ENCODE data around the gene TRIM26. TPM values are rescaled to one million over a fixed set of nuclear protein-coding genes. Genes with fewer than 3 reads are reported as not detected.
"Not testable (repeated sequence)": the region's sequence is repeated elsewhere in the genome, so short reads cannot be mapped to it uniquely, and the experiment has no call there.

TRIM26 gene
- total and polyA plus RNA-seq, 12 donors = 18.4 to 49.6 (median 36.9) TPM

DNA sequence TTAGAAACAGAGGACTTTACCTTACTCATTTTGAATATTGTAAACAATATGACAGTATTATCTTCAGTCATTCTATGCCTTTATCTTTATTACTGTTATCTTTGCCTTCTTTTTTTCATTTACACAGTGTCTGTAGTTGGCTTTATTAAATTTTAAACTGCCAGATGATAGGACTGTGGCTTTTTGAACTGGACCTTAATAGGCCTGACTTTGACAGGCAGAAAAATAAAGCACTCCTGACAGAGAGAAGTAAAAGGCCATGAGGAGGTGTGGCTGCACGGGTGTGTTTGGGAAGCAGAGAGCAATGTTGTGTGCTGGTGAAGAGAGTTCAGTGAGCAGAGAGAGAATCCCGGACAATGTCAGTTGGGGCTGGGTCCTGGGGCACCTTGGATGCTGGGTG is 69.4 kb downstream of the TRIM26 start:
- no peak for TF ChIP-seq POLR2A (IDR thresholded peaks at IDR 0.05)
- TF ChIP-seq, protein P1, sequence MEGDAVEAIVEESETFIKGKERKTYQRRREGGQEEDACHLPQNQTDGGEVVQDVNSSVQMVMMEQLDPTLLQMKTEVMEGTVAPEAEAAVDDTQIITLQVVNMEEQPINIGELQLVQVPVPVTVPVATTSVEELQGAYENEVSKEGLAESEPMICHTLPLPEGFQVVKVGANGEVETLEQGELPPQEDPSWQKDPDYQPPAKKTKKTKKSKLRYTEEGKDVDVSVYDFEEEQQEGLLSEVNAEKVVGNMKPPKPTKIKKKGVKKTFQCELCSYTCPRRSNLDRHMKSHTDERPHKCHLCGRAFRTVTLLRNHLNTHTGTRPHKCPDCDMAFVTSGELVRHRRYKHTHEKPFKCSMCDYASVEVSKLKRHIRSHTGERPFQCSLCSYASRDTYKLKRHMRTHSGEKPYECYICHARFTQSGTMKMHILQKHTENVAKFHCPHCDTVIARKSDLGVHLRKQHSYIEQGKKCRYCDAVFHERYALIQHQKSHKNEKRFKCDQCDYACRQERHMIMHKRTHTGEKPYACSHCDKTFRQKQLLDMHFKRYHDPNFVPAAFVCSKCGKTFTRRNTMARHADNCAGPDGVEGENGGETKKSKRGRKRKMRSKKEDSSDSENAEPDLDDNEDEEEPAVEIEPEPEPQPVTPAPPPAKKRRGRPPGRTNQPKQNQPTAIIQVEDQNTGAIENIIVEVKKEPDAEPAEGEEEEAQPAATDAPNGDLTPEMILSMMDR (IDR thresholded peaks at IDR 0.05) = no peak
- WGBS, 4 donors = 65 to 69% (median 67%) methylated on average over 2 of the region's 2 CpGs
- intact Hi-C loops (cut with DNase I) = no loop called here
- H3K4me1 ChIP-seq (replicated peaks in 1 of 2) = no peaks in the 10 kb centered on the region
- H3K4me3 ChIP-seq = no peak overlapping the region
- no peak overlapping the region for H3K27ac ChIP-seq
- no peaks in the 10 kb centered on the region for H3K9me3 ChIP-seq (replicated peaks in 1 of 3)
- H3K36me3 ChIP-seq (replicated peaks in 1 of 2) = no peaks in the 10 kb centered on the region
- H3K27me3 ChIP-seq = peaks cover 11% of the 10 kb centered on the region
- no peak for DNase-seq

DNA sequence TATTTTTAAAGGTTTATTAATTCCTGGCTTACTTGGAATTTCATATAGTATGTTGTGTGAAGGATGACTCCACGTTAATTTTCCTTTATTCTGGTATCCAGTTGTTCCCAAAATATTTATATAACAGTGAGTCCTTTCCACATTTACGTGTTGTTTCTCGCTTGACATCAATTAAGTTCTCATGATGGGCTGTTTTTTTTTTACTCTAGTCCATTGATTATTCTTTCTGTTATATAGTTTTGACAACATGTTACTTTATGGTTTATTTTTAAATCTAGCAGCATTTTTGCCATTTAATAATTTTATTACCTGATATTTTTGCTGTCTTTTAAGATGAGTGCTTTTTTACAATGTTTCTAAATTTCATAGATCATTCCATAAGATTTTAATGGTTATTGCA is 70.5 kb downstream of the TRIM26 start:
- peaks cover 11% of the 10 kb centered on the region for H3K27me3 ChIP-seq
- TF ChIP-seq, protein P1 (IDR thresholded peaks at IDR 0.05) = no peak
- TF ChIP-seq POLR2A (IDR thresholded peaks at IDR 0.05) = no peak
- no peaks in the 10 kb centered on the region for H3K36me3 ChIP-seq (replicated peaks in 1 of 2)
- no peak overlapping the region for H3K4me3 ChIP-seq
- intact Hi-C loops (cut with DNase I) = no loop called here
- H3K4me1 ChIP-seq (replicated peaks in 1 of 2) = no peaks in the 10 kb centered on the region
- no peak overlapping the region for H3K27ac ChIP-seq
- no peak for DNase-seq
- H3K9me3 ChIP-seq (replicated peaks in 1 of 3) = no peaks in the 10 kb centered on the region
- WGBS, 4 donors = 68 to 73% (median 73%) methylated on average over 3 of the region's 3 CpGs

DNA sequence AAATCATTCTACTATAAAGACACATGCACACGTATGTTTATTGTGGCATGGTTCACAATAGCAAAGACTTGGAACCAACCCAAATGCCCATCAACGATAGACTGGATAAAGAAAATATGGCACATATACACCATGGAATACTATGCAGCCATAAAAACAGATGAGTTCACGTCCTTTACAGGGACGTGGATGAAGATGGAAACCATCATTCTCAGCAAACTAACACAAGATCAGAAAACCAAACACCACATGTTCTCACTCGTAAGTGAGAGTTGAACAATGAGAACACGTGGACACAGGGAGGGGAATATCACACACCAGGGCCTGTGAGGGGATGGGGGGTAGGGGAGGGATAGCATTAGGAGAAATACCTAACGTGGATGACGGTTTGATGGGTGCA is 73.0 kb downstream of the TRIM26 start:
- not testable (repeated sequence) for DNase-seq
- WGBS, 4 donors = 69 to 88% (median 82%) methylated on average over 8 of the region's 8 CpGs

DNA sequence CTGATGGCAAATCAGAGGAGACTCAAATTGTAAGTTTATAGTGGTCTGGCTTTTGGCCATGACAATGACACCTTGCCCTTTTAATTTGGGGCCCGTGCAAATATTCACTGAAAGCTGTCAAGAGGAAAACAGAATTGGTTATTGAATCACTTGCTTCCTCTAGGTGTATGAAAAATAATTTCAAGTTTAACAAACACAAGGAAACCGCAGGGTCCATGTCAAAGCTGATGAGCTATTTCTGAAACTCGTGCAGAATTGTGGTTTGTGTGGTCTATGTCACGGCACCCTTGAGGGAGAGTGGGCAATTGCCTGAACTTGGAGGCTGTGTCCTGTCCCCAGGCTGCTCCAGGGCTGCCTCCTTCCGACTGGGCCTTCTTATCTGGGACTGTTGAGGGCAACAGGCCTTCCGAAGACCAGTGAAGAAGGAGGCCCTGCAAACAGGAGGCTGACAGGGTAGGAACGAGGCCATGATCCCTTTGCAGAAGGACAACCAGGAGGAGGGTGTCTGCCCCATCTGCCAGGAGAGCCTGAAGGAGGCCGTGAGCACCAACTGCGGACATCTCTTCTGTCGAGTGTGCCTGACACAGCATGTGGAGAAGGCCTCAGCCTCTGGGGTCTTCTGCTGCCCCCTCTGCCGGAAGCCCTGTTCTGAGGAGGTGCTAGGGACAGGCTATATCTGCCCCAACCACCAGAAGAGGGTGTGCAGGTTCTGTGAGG is 76.5 kb downstream of the TRIM26 start:
- Histone ChIP-seq H3K36me3 (replicated peaks in 1 of 2) (no peaks in the 10 kb centered on the region), H3K4me1 (replicated peaks in 1 of 2) (no peaks in the 10 kb centered on the region), H3K27ac (no peak overlapping the region), H3K27me3 (peaks cover 2% of the 10 kb centered on the region), H3K4me3 (no peak overlapping the region), H3K9me3 (replicated peaks in 1 of 3) (no peaks in the 10 kb centered on the region)
- DNase-seq = no peak
- WGBS, 4 donors = 73 to 85% (median 74%) methylated on average over 7 to 11 of the region's 11 CpGs
- intact Hi-C loops (cut with DNase I) = no loop called here
- TF ChIP-seq POLR2A (IDR thresholded peaks at IDR 0.05) = no peak
- TF ChIP-seq, protein P1 (IDR thresholded peaks at IDR 0.05) = no peak

More for the DNA sequence above, 73.0 kb downstream of the TRIM26 start:
- intact Hi-C loops (cut with DNase I); H3K36me3 ChIP-seq (replicated peaks in 1 of 2); H3K4me1 ChIP-seq (replicated peaks in 1 of 2); H3K27ac ChIP-seq; H3K4me3 ChIP-seq; H3K9me3 ChIP-seq (replicated peaks in 1 of 3): not testable (repeated sequence)
- peaks cover 11% of the 10 kb centered on the region for H3K27me3 ChIP-seq

- Histone ChIP-seq H3K27me3 (peaks cover 5% of the 10 kb centered on the region), H3K27ac (no peak within 1 kb of the TSS), H3K36me3 (replicated peaks in 1 of 2) (no peaks in the 10 kb centered on the region), H3K4me3 (no peak within 1 kb of the TSS), H3K9me3 (replicated peaks in 1 of 3) (no peaks in the 10 kb centered on the region), H3K4me1 (replicated peaks in 1 of 2) (no peaks in the 10 kb centered on the region)
- no peak for TF ChIP-seq POLR2A (IDR thresholded peaks at IDR 0.05)
- TF ChIP-seq, protein P1 (IDR thresholded peaks at IDR 0.05) = no peak
- intact Hi-C loops (cut with DNase I) = no loop called here
- DNase-seq = no peak
- WGBS, 4 donors = 62 to 82% (median 77%) methylated on average over 4 of the region's 4 CpGs
These were observed 77.4 kb downstream of the TRIM26 start, which contains the start of gene TRIM40 for GRCh38 chr6:30135757-30136156. TSS of gene TRIM40 (plus strand) at chr6:30136140. CDS start at chr6:30137037, 897 bp downstream.
